ENCODE results near the gene TREML1. TPM values are rescaled to one million over a fixed set of nuclear protein-coding genes. Genes with fewer than 3 reads are reported as not detected.
"Not testable (repeated sequence)": the region's sequence is repeated elsewhere in the genome, so short reads cannot be mapped to it uniquely, and the experiment has no call there.

TREML1 gene
- total and polyA plus RNA-seq, 7 donors: 0.48 to 3.3 TPM; not detected in 5

- WGBS, 2 donors: 97 to 100% methylated on average over 1 of the region's 1 CpG
- DNase-seq: no peak
- Histone ChIP-seq H3K27ac (no peak overlapping the region), H3K4me1 (no peaks in the 10 kb centered on the region), H3K4me3 (no peak overlapping the region), H3K36me3 (peaks cover 0 to 5% (median 0%) of the 10 kb centered on the region in 4 donors), H3K9me3 (no peaks in the 10 kb centered on the region), H3K27me3 (no peaks in the 10 kb centered on the region)
- TF ChIP-seq, protein P1, sequence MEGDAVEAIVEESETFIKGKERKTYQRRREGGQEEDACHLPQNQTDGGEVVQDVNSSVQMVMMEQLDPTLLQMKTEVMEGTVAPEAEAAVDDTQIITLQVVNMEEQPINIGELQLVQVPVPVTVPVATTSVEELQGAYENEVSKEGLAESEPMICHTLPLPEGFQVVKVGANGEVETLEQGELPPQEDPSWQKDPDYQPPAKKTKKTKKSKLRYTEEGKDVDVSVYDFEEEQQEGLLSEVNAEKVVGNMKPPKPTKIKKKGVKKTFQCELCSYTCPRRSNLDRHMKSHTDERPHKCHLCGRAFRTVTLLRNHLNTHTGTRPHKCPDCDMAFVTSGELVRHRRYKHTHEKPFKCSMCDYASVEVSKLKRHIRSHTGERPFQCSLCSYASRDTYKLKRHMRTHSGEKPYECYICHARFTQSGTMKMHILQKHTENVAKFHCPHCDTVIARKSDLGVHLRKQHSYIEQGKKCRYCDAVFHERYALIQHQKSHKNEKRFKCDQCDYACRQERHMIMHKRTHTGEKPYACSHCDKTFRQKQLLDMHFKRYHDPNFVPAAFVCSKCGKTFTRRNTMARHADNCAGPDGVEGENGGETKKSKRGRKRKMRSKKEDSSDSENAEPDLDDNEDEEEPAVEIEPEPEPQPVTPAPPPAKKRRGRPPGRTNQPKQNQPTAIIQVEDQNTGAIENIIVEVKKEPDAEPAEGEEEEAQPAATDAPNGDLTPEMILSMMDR (IDR thresholded peaks at IDR 0.05): no peak
- TF ChIP-seq POLR2AphosphoS5 (IDR thresholded peaks at IDR 0.05): no peak
- TF ChIP-seq POLR2A (IDR thresholded peaks at IDR 0.05): no peak
- TF ChIP-seq EP300 (IDR thresholded peaks at IDR 0.05): no peak
- intact Hi-C loops (cut with DNase I): no loop called here
Observed at GRCh38 chr6:41122918-41123317, 31.2 kb downstream of the TREML1 start.

- WGBS, 2 donors: 93 to 97% methylated on average over 1 of the region's 1 CpG
- no peak overlapping the region for H3K27ac ChIP-seq
- TF ChIP-seq POLR2A (IDR thresholded peaks at IDR 0.05) (no peak), POLR2AphosphoS5 (IDR thresholded peaks at IDR 0.05) (no peak), EP300 (IDR thresholded peaks at IDR 0.05) (no peak)
- TF ChIP-seq, protein P1 (IDR thresholded peaks at IDR 0.05): no peak
- H3K27me3 ChIP-seq: no peaks in the 10 kb centered on the region
- DNase-seq: no peak
- H3K36me3 ChIP-seq: peaks cover 0 to 5% (median 0%) of the 10 kb centered on the region in 4 donors
- no peaks in the 10 kb centered on the region for H3K4me1 ChIP-seq
- intact Hi-C loops (cut with DNase I): no loop called here
- H3K4me3 ChIP-seq: no peak overlapping the region
- H3K9me3 ChIP-seq: no peaks in the 10 kb centered on the region
Observed at GRCh38 chr6:41122373-41122772, 31.8 kb downstream of the TREML1 start.

DNA sequence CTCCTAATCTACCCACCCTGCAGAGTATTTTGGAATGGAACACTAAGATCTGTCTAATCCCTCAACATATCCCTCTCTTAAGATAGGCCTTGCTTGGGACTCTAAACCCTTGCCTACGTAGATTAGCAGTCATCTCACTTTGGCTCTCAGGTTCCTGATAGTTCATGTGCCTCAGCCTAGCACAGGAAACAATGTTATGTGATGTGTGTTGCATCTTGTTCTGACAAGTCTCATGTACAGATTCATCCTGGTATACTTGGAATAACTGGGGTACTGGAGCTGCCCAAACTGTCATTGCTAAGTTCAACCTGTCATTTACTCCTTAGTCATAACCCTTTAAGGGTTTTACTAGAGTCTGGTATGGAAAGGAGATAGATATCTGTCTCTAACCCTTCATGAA, 34.1 kb downstream of the TREML1 start:
- intact Hi-C loops (cut with DNase I): no loop called here
- H3K27me3 ChIP-seq: no peaks in the 10 kb centered on the region
- H3K4me3 ChIP-seq: no peak overlapping the region
- H3K4me1 ChIP-seq: no peaks in the 10 kb centered on the region
- H3K9me3 ChIP-seq: no peaks in the 10 kb centered on the region
- no peak overlapping the region for H3K27ac ChIP-seq
- H3K36me3 ChIP-seq: peaks cover 0 to 5% (median 0%) of the 10 kb centered on the region in 4 donors
- TF ChIP-seq, protein P1 (IDR thresholded peaks at IDR 0.05): no peak
- 94 to 97% methylated on average over 1 of the region's 1 CpG for WGBS, 2 donors
- no peak for DNase-seq

DNA sequence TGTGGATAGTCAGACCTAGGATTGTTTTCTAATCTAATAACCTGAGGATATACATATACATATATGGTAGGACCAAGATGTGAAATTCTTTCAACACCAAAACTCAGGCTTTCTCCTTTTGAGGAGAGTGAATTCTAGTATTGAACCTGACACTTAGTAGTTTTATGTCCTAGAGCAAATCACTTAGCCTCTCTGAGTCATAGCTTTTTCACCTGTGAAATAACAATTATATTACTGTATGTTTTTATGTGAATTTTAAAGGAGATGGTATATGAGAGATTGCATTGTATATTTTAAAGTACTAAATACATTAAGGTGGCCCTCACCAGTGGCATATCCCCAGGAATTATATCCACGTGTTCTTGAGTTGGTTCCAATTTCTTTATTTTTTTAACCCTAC, 34.6 kb downstream of the TREML1 start:
- intact Hi-C loops (cut with DNase I): no loop called here
- DNase-seq: no peak
- no peaks in the 10 kb centered on the region for H3K4me1 ChIP-seq
- TF ChIP-seq EP300 (IDR thresholded peaks at IDR 0.05) (no peak), POLR2A (IDR thresholded peaks at IDR 0.05) (no peak), POLR2AphosphoS5 (IDR thresholded peaks at IDR 0.05) (no peak)
- TF ChIP-seq, protein P1 (IDR thresholded peaks at IDR 0.05): no peak
- H3K9me3 ChIP-seq: no peaks in the 10 kb centered on the region
- 58 to 64% methylated on average over 1 of the region's 1 CpG for WGBS, 2 donors
- no peaks in the 10 kb centered on the region for H3K27me3 ChIP-seq
- H3K27ac ChIP-seq: no peak overlapping the region
- peaks cover 0 to 2% (median 0%) of the 10 kb centered on the region in 4 donors for H3K36me3 ChIP-seq
- H3K4me3 ChIP-seq: no peak overlapping the region

- H3K36me3 ChIP-seq; H3K4me3 ChIP-seq; intact Hi-C loops (cut with DNase I); H3K27ac ChIP-seq; H3K4me1 ChIP-seq; H3K9me3 ChIP-seq; DNase-seq; H3K27me3 ChIP-seq: not testable (repeated sequence)
- 85 to 95% methylated on average over 2 of the region's 2 CpGs for WGBS, 2 donors
Observed at GRCh38 chr6:41115027-41115426, 39.1 kb downstream of the TREML1 start.

Measured in sigmoid colon (tissue), 7 donors.